Right lobe of liver (tissue), 4 donors: ENCODE measurements around the gene APBB1.

Experiments used
- CTCF ChIP-seq, 4 donors: fragments of 200-600 bp in 3 of 4; fragments of 450-650 bp in 1 of 4; IDR thresholded peaks; one replicate each; pipeline versions ENCODE4 v1.5.1 to v1.8.0; 2016 to 2022; ENCODE audit warnings: antibody characterized with exemption in 4 of 4, mild to moderate bottlenecking in 2 of 4
- POLR2A ChIP-seq: fragments of 450-650 bp; IDR thresholded peaks from one replicate; pipeline ENCODE4 v1.6.1; 2017; ENCODE audit warnings: antibody characterized with exemption, mild to moderate bottlenecking
- donor health status: DM: no; HTN: no; CAD: no.
- donor health status: DM: no; HTN: no; CAD: no.
- donor health status: DM: no; HTN: yes; CAD: no.

GRCh38 chr11:6442441-6442840, 23.5 kb upstream of the APBB1 start:
- TF ChIP-seq CTCF (IDR thresholded peaks at IDR 0.05) (no peak), POLR2A (no peak)
